ENCODE measurements around the gene SNTG2. TPM values are rescaled to one million over a fixed set of nuclear protein-coding genes. Genes with fewer than 3 reads are reported as not detected.

SNTG2 gene
- total and polyA plus RNA-seq, 7 donors: 0.26 to 1.7 (median 0.73) TPM; not detected in 2

GRCh38 chr2:1299043-1299442, 348.4 kb downstream of the SNTG2 start:
- H3K27me3 ChIP-seq (ENCODE audit: insufficient read depth in 3 of 3, low read length in 2 of 3): peaks cover 0 to 4% (median 0%) of the 10 kb centered on the region in 3 donors
- TF ChIP-seq CTCF (IDR thresholded peaks at IDR 0.05): no peak
- no peaks in the 10 kb centered on the region for H3K4me1 ChIP-seq
- no peak overlapping the region for H3K4me3 ChIP-seq
- H3K36me3 ChIP-seq (ENCODE audit: insufficient read depth in 1 of 2, low read depth in 1 of 2): no peaks in the 10 kb centered on the region
- 65 to 73% (median 69%) methylated on average over 6 of the region's 6 CpGs for WGBS, 3 donors
- intact Hi-C loops (cut with DNase I): no loop called here
- DNase-seq: no peak
- H3K9me3 ChIP-seq: no peaks in the 10 kb centered on the region
- ATAC-seq: no peak
- no peak overlapping the region for H3K27ac ChIP-seq

GRCh38 chr2:1300284-1300683, 349.6 kb downstream of the SNTG2 start:
- Histone ChIP-seq H3K4me1 (no peaks in the 10 kb centered on the region), H3K27me3 (ENCODE audit: insufficient read depth in 3 of 3, low read length in 2 of 3) (peaks cover 0 to 4% (median 0%) of the 10 kb centered on the region in 3 donors), H3K36me3 (ENCODE audit: insufficient read depth in 1 of 2, low read depth in 1 of 2) (no peaks in the 10 kb centered on the region), H3K4me3 (no peak overlapping the region), H3K27ac (no peak overlapping the region), H3K9me3 (no peaks in the 10 kb centered on the region)
- TF ChIP-seq CTCF (IDR thresholded peaks at IDR 0.05): no peak
- ATAC-seq (no peak), DNase-seq (no peak)
- intact Hi-C loops (cut with DNase I): no loop called here
- WGBS, 3 donors: 83 to 87% (median 84%) methylated on average over 9 of the region's 9 CpGs

- Histone ChIP-seq H3K4me1 (no peaks in the 10 kb centered on the region), H3K4me3 (no peak overlapping the region), H3K27me3 (ENCODE audit: insufficient read depth in 3 of 3, low read length in 2 of 3) (peaks cover 0 to 4% (median 0%) of the 10 kb centered on the region in 3 donors), H3K27ac (no peak overlapping the region), H3K36me3 (ENCODE audit: insufficient read depth in 1 of 2, low read depth in 1 of 2) (no peaks in the 10 kb centered on the region), H3K9me3 (no peaks in the 10 kb centered on the region)
- DNase-seq (no peak), ATAC-seq (no peak)
- WGBS, 3 donors: 82 to 93% (median 89%) methylated on average over 5 of the region's 5 CpGs
- no peak for TF ChIP-seq CTCF (IDR thresholded peaks at IDR 0.05)
- intact Hi-C loops (cut with DNase I): no loop called here
These were observed 350.4 kb downstream of the SNTG2 start for GRCh38 chr2:1301056-1301455.

GRCh38 chr2:1305342-1306013, 354.8 kb downstream of the SNTG2 start:
- no peaks in the 10 kb centered on the region for H3K9me3 ChIP-seq
- no peaks in the 10 kb centered on the region for H3K4me1 ChIP-seq
- no peak for ATAC-seq
- intact Hi-C loops (cut with DNase I): no loop called here
- H3K4me3 ChIP-seq: no peak overlapping the region
- H3K27me3 ChIP-seq (ENCODE audit: insufficient read depth in 3 of 3, low read length in 2 of 3): peaks cover 0 to 4% (median 0%) of the 10 kb centered on the region in 3 donors
- DNase-seq: no peak
- no peak overlapping the region for H3K27ac ChIP-seq
- H3K36me3 ChIP-seq (ENCODE audit: insufficient read depth in 1 of 2, low read depth in 1 of 2): no peaks in the 10 kb centered on the region
- TF ChIP-seq CTCF (IDR thresholded peaks at IDR 0.05): no peak
- WGBS, 3 donors: 69 to 77% (median 73%) methylated on average over 4 of the region's 4 CpGs
